ENCODE results near the gene UFD1.

The UFD1 gene

DNA sequence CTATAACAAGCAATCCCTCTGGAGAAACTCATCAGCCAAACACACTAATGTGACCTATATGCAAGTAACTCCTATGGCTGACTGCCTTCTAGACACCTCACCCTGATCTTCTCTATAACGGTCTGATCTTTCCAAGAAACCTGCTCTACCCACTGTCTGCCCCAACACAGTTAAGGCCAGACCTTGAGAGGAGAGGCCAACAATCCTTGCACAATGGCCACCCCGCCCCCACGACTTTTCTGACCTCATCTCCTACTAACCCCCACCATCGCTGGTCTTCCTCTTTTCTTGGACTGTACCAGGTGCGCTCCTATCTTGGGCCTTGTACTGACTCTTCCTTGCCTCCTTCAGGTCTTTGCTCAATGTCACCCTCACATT, 59.9 kb downstream of the UFD1 start:
- DNase-seq, result no peak

DNA sequence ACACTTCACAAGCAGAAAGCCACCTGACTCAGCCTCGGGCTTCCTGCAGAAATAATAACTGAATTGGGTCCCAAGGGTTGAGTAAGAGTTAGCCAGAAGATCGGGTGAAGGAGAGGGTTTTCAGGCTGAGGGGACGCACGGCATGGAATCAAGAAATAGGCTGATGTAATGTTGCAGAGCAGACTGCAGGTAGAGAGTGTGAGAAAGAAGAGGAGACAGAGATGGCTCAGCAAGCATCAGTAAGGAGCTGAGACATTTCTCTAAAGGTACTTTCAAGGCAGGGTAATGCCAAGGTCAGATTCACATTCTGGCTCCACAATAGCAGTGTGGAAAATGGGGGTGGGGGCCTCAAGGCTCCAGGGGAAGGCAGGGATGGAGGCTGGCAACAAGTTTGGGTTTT, 66.1 kb downstream of the UFD1 start:
- no peak for DNase-seq

DNA sequence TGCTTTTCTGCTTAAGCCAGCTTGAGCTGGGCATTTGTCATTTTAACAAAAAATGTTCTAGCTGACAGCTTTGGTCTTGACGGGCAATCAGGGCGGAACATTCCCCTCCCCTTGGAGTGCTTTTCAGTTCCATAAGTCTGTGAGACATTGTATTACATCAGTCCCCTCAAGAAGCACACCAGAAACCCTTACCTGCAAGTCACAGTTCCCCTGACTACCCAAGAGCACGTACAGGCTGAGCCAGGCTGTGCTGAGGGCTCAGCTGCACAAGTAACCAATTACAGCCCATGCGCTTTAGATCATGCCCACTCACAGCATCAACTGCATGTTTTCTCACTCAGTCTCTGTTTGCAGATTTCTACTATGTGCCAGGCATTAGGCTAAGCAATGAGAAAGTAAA, 66.5 kb downstream of the UFD1 start:
- DNase-seq, result no peak

DNA sequence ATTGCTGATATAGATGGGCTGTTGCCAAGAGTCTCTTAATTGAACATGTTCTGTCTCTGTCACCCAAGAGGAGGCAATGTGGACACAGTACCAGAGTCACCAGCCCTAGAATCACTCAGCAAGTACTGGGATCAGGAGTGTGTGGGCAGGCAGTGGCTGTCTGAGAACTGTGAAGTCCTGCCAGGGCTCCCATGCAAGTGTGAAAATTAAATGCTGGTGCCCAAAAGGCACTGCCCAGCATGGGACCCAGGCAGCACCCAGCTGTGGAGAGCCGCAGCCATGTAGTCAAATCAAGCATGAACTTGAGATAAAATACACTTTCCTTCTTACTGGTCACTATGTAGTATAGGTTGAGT, 67.3 kb downstream of the UFD1 start:
- no peak for DNase-seq

DNA sequence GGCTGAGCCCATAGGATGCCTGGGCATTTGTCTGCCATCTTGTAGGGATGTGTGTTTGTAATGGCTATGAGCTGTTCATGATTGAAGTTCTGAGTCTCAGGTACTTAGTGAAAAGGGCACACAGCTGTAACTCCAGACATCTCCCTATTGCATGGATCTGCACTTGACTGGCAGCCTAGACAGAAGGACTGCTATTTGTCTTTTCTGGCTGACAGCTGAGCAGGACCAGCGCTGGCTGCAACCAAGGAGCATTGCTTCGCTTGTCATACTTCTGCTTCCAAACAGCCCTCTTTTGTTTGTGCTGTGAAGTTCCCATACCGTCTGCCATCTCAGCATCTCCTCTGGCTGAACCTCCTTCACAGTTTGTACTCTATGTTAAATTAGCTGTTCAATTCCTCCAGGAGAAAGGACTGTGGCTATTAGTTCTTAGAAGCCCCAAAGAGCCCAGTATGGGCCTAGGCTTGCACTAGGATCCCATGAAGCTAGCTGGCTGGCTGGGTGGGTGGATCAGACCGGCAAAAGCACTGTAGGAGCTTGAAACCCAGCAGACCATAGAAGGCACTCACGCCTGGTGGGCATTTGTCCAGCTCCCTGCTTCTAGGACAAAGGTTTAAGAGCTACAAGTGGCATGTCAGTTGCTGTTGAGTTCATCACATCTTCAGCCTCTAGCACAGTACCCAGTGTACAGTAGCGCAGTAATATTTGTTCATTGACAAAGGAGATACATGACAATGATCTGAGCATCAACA, 67.9 kb downstream of the UFD1 start:
- no peak for DNase-seq

DNA sequence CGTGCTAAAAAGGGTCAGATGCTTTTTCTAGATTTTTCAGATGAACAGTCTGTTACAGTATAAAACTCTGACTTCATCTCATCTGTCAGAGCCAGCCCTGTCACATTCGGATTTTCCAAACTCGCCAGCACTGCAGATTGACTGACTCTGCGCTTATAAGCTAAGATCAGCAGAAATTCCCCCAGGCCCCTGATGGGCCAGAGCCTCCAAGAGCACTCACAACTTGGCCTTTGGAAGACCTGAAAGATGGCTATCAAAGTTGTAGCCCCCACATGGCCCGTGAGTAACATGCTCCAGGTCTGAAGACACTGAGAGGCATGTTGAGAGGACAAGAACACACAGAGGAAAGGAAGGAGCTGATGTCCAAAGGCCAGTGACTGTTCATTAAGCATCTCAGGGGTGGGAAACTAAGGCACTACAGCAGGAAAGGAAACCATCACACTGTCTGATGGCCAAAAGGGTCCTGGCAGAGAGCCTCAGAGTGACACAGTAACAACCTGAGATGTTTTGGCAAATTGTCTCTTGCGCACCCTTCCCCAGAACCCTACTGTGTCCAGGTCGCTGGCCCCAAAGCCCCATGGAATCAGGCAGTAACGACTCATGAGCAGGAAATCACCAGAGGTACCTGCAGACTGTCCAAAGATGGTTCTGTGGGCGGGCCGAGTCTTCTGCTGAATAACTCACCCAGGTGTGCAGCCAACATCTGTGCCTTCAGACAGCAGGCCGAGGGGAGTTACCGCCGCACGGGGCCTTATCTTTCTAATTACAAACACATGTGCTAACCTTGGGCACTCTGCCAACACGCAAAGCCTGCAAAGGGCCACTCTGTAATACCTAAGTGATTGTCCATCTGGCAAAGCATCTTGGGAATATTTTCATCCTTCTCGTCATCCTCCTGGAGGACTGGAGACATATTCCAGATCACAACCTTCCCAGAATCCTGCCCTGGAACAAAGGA, 71.1 kb downstream of the UFD1 start:
- no peak for DNase-seq

DNA sequence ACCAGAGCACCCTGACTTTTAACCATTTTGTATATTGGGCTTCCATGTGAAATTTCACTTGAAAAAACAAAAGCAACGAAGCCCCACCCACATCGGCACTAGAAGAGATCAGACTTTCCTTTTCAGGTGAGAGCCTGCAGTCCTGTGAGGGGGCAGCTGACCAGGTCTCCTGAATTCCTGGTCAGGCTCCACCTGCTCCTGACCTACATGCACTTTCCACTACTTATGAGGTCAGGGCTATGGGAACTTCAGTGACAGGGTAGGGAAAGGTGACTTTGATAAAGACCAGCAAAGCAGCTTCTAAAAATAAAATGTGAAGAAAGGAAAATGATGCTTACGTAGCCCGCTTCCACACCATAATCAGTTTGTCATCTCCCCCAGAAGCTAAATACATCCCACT, 72.1 kb downstream of the UFD1 start:
- DNase-seq, result no peak

DNA sequence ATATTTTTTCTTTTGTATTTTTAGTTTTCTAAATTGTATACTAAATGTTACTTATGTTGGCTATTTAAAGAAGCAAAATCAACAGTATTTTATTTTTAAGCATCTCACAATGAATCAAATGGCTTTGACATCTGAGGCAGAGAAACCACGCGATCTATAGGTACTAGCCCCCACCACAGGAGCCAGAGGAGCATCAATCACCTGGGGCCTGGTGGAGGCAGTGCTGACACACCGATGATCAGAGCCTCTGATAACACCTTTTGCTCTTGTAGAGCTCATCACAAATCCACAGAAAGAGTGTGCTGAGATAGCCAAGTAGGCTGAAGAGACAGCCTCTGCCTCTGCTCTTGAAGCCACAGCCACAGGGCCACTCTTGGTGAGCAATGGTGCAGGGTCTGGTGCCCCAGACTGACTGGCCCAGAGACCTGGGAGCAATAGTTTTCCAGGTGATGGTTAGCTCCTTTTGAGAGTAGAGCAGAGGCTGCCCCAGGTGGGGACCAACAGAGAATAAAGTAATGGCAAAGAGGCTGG, 72.6 kb downstream of the UFD1 start:
- DNase-seq, result no peak

DNA sequence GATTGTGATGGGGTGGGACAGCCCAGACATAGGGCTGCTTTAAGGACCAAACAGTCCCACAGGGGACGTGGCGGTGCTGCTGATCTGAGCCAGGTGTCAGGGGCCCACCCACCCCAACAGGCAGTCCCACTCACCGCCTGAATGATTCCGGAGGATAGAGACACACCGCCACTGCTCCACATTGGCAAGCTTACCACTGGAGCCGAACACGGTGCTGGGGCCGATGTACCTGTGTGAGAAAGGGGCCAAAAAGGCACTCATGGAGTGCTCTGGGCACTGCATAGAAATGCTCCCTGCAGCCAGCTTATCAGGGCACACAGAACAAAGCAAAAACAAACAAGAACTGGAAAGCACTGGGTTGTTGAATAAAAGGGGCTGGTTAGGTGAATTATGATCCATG, 73.3 kb downstream of the UFD1 start:
- no peak for DNase-seq

DNA sequence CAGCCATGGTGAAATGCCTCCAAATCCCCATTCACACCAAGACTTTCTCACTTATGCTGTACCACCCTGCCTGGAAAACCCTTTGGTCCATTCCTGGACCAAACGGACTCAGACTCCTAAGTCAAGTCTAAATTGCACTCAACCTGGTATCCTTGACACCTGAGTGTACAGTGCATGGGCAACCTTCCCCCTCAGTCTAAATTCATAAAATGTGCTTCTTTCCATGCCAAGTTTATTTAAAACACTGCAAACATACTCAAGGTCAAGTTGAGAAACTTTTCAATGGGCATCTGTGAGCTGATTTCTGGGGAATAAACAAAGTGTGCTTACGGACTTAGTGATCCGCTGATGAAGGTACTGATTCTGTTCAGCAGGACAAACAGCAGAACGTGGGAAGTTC, 73.9 kb downstream of the UFD1 start:
- no peak for DNase-seq

DNA sequence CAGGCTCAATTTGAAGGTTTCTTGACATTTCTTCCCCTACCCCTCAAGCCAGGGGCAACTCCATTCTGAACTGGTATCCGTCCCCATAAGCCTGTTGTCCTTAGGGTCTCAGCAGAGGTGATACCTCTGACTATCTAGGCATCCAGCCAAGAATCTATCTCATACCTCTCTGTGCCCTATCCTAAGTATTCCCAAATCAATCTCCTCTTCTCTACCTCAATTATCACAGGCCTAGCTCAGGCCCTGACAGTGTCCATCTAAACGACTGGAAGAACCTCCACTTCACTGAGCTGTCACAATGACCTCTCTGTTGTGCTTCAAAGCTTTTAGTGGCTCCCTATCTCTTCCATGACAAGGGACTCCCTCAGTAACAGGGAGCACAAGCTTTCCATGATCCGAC, 74.3 kb downstream of the UFD1 start:
- no peak for DNase-seq

DNA sequence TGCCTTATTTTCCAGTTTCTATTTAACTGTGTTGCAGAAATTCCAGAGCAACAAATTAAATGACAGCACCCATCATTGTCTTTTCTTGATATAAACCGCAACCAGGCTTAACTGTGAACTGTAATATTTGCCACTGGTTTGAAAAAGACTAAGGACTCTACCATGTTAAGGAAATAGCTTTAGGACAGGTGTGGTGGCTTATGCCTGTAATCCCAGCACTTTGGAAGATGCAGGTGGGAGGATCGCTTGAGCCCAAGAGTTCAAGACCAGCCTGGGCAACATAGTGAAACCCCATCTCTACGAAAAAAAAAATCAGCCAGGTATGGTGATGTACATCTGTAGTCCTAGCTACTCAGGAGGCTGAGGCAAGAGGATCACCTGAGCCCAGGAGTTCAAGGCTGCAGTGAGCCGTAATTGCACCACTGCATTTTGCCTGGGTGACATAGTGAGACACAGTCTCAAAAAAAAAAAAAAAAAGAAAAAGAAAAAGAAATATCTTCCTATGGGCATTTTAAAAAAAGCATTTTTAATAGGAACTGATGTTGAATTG, 76.3 kb downstream of the UFD1 start:
- no peak for DNase-seq

DNA sequence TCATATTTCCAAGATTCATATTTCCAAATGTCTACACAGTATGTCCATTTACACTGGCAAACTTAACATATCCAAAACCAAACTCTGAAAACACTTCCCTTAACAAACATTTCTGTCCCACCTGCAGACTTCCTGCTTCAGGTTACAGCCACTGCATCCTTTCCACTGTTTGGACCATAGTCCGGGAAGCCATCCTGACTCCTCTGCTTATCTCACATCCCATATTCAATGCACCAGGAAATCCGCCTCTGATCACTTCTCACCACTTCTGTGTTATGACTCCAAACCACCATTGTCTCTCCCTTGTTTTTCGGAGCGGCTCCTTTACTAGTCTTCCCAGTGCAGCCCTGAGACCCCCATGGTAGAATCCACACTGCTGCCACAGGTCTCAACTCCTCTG, 77.5 kb downstream of the UFD1 start:
- DNase-seq, result no peak

DNA sequence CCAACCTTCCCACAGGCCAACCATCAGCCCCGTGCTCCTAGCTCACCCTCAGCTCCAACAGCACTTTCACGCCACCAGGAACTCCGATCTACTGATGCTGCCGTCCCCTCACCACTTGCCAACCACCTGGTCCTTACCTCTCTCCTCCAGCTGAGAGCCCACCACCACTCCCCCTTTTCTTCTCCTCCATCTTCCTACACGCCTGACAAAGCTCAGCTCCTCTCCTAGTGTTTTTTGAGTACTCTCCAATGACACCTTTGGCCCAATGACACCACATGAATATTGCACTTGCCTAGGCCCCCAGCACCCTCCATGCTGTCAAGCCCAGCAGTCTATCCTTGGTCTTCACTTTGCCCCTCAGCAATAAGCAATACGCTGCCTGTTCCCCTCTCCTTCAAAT, 78.1 kb downstream of the UFD1 start:
- no peak for DNase-seq
